ENCODE results near the gene VSIG10L. TPM values are rescaled to one million over a fixed set of nuclear protein-coding genes. Genes with fewer than 3 reads are reported as not detected.

VSIG10L gene
- total RNA-seq, 1 experiment from 2014 or later: 3.5 TPM

DNA sequence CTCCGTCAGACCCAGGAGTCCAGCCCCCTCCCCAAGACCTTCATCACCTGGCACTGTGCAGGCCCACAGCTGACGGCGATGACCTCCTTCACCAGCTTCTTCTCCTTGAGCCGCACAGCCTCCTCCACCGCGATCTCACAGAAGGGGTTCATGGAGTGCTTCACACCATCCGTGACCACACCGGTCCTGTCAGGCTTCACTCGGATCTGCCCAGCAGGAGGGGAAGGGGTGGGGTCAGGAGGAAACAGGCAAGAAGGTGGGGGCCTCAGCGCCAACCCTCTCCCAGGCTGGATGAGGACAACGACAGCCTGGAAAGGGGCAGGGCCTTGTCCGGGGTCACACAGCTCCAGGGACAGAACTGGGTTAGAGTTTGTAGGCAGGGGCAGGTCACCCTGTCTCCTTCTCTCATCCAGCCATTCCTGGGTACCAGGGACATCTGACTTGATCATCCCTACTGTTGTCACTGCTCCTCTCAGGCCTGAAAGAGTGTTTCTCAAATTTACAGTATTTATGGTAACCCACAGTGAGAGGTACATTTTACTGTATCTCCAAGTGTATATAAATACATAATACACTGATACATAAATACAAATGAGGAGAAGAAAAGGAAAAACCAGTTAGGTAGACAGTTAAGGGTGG, 12.3 kb upstream of the VSIG10L start:
- H3K9me3 ChIP-seq (ENCODE audit: low read length): no peaks in the 10 kb centered on the region
- no peak for TF ChIP-seq EZH2phosphoT487 (IDR thresholded peaks at IDR 0.05; ENCODE audit: borderline replicate concordance, low read length)
- TF ChIP-seq, protein P1, sequence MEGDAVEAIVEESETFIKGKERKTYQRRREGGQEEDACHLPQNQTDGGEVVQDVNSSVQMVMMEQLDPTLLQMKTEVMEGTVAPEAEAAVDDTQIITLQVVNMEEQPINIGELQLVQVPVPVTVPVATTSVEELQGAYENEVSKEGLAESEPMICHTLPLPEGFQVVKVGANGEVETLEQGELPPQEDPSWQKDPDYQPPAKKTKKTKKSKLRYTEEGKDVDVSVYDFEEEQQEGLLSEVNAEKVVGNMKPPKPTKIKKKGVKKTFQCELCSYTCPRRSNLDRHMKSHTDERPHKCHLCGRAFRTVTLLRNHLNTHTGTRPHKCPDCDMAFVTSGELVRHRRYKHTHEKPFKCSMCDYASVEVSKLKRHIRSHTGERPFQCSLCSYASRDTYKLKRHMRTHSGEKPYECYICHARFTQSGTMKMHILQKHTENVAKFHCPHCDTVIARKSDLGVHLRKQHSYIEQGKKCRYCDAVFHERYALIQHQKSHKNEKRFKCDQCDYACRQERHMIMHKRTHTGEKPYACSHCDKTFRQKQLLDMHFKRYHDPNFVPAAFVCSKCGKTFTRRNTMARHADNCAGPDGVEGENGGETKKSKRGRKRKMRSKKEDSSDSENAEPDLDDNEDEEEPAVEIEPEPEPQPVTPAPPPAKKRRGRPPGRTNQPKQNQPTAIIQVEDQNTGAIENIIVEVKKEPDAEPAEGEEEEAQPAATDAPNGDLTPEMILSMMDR (conservative IDR thresholded peaks at IDR 0.05; ENCODE audit: low read depth, low read length): no peak
- no peak for TF ChIP-seq EZH2 (IDR thresholded peaks at IDR 0.05; ENCODE audit: low read length, unreplicated experiment)
- peaks cover 15% of the 10 kb centered on the region for H3K4me1 ChIP-seq (ENCODE audit: insufficient read depth, low read length)
- H3K9ac ChIP-seq (ENCODE audit: low read length): no peak overlapping the region
- BruUV-seq (replicated peaks): no TSS peak
- H4K20me1 ChIP-seq (ENCODE audit: low read length): no peaks in the 10 kb centered on the region
- no peak overlapping the region for H2AFZ ChIP-seq (ENCODE audit: low read length)
- no peak for ATAC-seq
- ChIA-PET POLR2A (ENCODE audit: unreplicated experiment) (interaction anchor here (0.7 kb wide), 1 partner anchor 1425 kb away, joined by 5 read pairs; no protein-coding TSS in a partner anchor), CTCF (no interaction called here)
- intact Hi-C loops (cut with micrococcal nuclease): no loop called here
- H3K79me2 ChIP-seq (ENCODE audit: low read length): 0 out of 2 replicates have a peak, but pooled peaks cover 13% of the 10 kb centered on the region
- DNase-seq: no peak
- H3F3A ChIP-seq (ENCODE audit: low read length, unreplicated experiment): no peaks in the 10 kb centered on the region
- H3K27ac ChIP-seq (ENCODE audit: low read length): no peak overlapping the region
- H3K9me2 ChIP-seq (replicated peaks; ENCODE audit: low read length): no peaks in the 10 kb centered on the region
- H3K36me3 ChIP-seq (ENCODE audit: low read depth, low read length): peaks cover 24% of the 10 kb centered on the region
- no peak overlapping the region for H3K4me2 ChIP-seq (ENCODE audit: low read length)
- H3K27me3 ChIP-seq (ENCODE audit: low read length): no peaks in the 10 kb centered on the region
- H3K4me3 ChIP-seq (ENCODE audit: low read length): no peak overlapping the region

DNA sequence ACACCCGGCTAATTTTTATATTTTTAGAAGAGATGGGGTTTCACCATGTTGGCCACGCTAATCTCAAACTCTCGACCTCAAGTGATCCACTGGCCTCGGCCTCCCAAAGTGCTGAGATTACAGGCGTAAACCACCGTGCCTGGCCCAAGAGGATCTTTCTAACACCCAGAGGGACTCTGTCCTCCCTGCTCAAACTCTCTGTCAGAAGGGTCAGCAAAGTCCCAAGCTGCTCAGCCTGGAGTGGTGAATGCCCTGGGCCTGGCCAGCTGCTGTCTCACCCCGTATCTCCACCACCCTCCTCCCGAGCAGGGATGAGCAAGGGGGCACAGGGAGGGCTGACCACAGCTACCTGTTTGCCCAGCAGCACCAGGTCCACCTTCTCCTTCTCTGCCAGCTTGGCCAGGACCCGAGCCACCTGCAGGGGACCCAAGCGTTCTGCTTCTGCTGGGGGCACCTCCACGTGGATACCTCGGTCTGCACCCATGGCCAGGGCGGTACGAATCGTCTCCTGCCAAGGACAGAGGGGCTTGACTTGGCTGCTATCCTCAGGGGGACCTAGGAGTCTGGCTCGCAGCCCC, 10.9 kb upstream of the VSIG10L start:
- no peak overlapping the region for H3K9ac ChIP-seq (ENCODE audit: low read length)
- H2AFZ ChIP-seq (ENCODE audit: low read length): no peak overlapping the region
- ChIA-PET CTCF (no interaction called here), POLR2A (ENCODE audit: unreplicated experiment) (interaction anchor here (0.7 kb wide), 1 partner anchor 11 kb away, joined by 3 read pairs; the partner anchor contains the start of gene VSIG10L)
- no peak overlapping the region for H3K4me3 ChIP-seq (ENCODE audit: low read length)
- ATAC-seq (no peak), DNase-seq (no peak)
- no peak overlapping the region for H3K4me2 ChIP-seq (ENCODE audit: low read length)
- H3K9me2 ChIP-seq (replicated peaks; ENCODE audit: low read length): no peaks in the 10 kb centered on the region
- no peak overlapping the region for H3K27ac ChIP-seq (ENCODE audit: low read length)
- no peaks in the 10 kb centered on the region for H4K20me1 ChIP-seq (ENCODE audit: low read length)
- no peaks in the 10 kb centered on the region for H3F3A ChIP-seq (ENCODE audit: low read length, unreplicated experiment)
- H3K27me3 ChIP-seq (ENCODE audit: low read length): no peaks in the 10 kb centered on the region
- intact Hi-C loops (cut with micrococcal nuclease): no loop called here
- H3K79me2 ChIP-seq (ENCODE audit: low read length): 0 out of 2 replicates have a peak, but pooled peaks cover 8% of the 10 kb centered on the region
- H3K4me1 ChIP-seq (ENCODE audit: insufficient read depth, low read length): peaks cover 9% of the 10 kb centered on the region
- H3K36me3 ChIP-seq (ENCODE audit: low read depth, low read length): peaks cover 24% of the 10 kb centered on the region
- no peak for TF ChIP-seq EZH2 (IDR thresholded peaks at IDR 0.05; ENCODE audit: low read length, unreplicated experiment)
- TF ChIP-seq, protein P1 (conservative IDR thresholded peaks at IDR 0.05; ENCODE audit: low read depth, low read length): no peak
- TF ChIP-seq EZH2phosphoT487 (IDR thresholded peaks at IDR 0.05; ENCODE audit: borderline replicate concordance, low read length): no peak
- no peaks in the 10 kb centered on the region for H3K9me3 ChIP-seq (ENCODE audit: low read length)
- BruUV-seq (replicated peaks): no TSS peak
